ENCODE data around the gene PCBP3. TPM values are rescaled to one million over a fixed set of nuclear protein-coding genes. Genes with fewer than 3 reads are reported as not detected.

PCBP3 gene
- total and polyA plus RNA-seq, 2 of the 8 experiments (the other 6 are each of a cell fraction or from before 2014, with no cell fraction given) = 3.5 to 6.3 TPM

- Histone ChIP-seq H3K27ac (ENCODE audit: low read depth, low read length) (no peak overlapping the region), H3K23ac (ENCODE audit: insufficient read length) (no peak overlapping the region), H3K27me3 (replicated peaks in 1 of 4; ENCODE audit: control insufficient read depth in 3 of 4, extremely low read depth in 1 of 4, insufficient read depth in 3 of 4, low read length in 3 of 4) (no peaks in the 10 kb centered on the region), H3K9me3 (ENCODE audit: insufficient read depth in 2 of 2, low read depth in 1 of 2, low read length in 1 of 2) (no peaks in the 10 kb centered on the region), H2BK120ac (replicated peaks; ENCODE audit: low read depth, low read length) (no peak overlapping the region), H3K18ac (ENCODE audit: extremely low read depth, low read length) (no peak overlapping the region), H2BK5ac (ENCODE audit: low read depth, low read length) (no peak overlapping the region), H3K4ac (replicated peaks; ENCODE audit: insufficient read length, low read depth, low read length) (no peak overlapping the region), H4K91ac (replicated peaks; ENCODE audit: insufficient read length, low read length) (no peak overlapping the region), H4K8ac (ENCODE audit: extremely low read depth, insufficient read depth, low read length) (no peak overlapping the region), H2BK20ac (ENCODE audit: low read length) (no peak overlapping the region), H3K4me1 (replicated peaks in 1 of 4; ENCODE audit: control insufficient read depth in 3 of 4, insufficient read depth in 4 of 4, low read length in 3 of 4) (0 out of 7 replicates have a peak, but pooled peaks cover 0 to 2% (median 0%) of the 10 kb centered on the region in 4 experiments), H4K20me1 (replicated peaks in 1 of 2; ENCODE audit: control insufficient read depth in 1 of 2, insufficient read depth in 2 of 2, low read length in 2 of 2) (peaks cover 0 to 2% of the 10 kb centered on the region in 2 experiments), H3K79me1 (ENCODE audit: low read depth, low read length) (no peaks in the 10 kb centered on the region; the same call in 1 of the 2 replicates), H2AFZ (ENCODE audit: low read length) (no peak overlapping the region), H4K5ac (ENCODE audit: insufficient read length, low read depth, low read length) (no peak overlapping the region), H3K14ac (ENCODE audit: insufficient read length) (no peak overlapping the region), H3K79me2 (ENCODE audit: control insufficient read depth in 1 of 2, insufficient read depth in 2 of 2, low read length in 2 of 2) (no peaks in the 10 kb centered on the region), H3K9ac (replicated peaks in 1 of 4; ENCODE audit: extremely low read depth in 1 of 4, low read depth in 3 of 4, low read length in 3 of 4) (no peak overlapping the region), H3K23me2 (ENCODE audit: low read depth, low read length) (no peaks in the 10 kb centered on the region; the same call in 1 of the 2 replicates), H2AK5ac (ENCODE audit: low read depth, low read length) (0 out of 2 replicates have a peak overlapping the region, but pooled peaks have one; percentile 24), H3K4me3 (ENCODE audit: extremely low read depth in 1 of 4, insufficient read depth in 2 of 4, low read depth in 3 of 4, low read length in 4 of 4) (no peak overlapping the region), H3K36me3 (ENCODE audit: control insufficient read depth in 2 of 4, insufficient read depth in 4 of 4, low read length in 3 of 4) (no peaks in the 10 kb centered on the region), H2BK12ac (ENCODE audit: low read depth, low read length) (no peak overlapping the region), H3K4me2 (ENCODE audit: insufficient read depth in 1 of 2, low read depth in 2 of 2, low read length in 2 of 2) (no peak overlapping the region), H3K56ac (replicated peaks; ENCODE audit: insufficient read length, low read depth, low read length) (no peak overlapping the region), H2BK15ac (ENCODE audit: low read length) (no peak overlapping the region)
- WGBS, 2 experiments (ENCODE audit: extremely low coverage in 1 of 2, insufficient coverage in 1 of 2, insufficient read length in 1 of 2, insufficient replicate concordance in 2 of 2, low coverage in 1 of 2, low lambda C conversion rate in 2 of 2, missing lambda C conversion rate in 1 of 2) = 88% methylated on average over 13 of the region's 13 CpGs; no CpG with 5 or more reads in 1 of the 2 experiments
- no peak for FAIRE-seq
- no peak for DNase-seq (ENCODE audit: low read depth in 1 of 2, low spot score in 2 of 2)
- ChIA-PET CTCF (ENCODE audit: partially characterized antibody) (interaction anchor here (1.5 to 1.7 kb wide), 2 partner anchors 10 to 121 kb away, joined by 3 read pairs; no protein-coding TSS in a partner anchor), POLR2A (ENCODE audit: partially characterized antibody) (interaction anchor here (0.8 kb wide), 1 partner anchor 18 kb away, joined by 3 read pairs; no protein-coding TSS in a partner anchor)
- TF ChIP-seq POLR2AphosphoS5 (IDR thresholded peaks at IDR 0.05; ENCODE audit: low read depth, low read length) = no peak
- TF ChIP-seq CHD2 (IDR thresholded peaks at IDR 0.05; ENCODE audit: low read length) = no peak
- no peak for TF ChIP-seq CEBPB (IDR thresholded peaks at IDR 0.05; ENCODE audit: low read depth, low read length)
- no peak for TF ChIP-seq HDAC2 (IDR thresholded peaks at IDR 0.05; ENCODE audit: borderline replicate concordance in 1 of 2, low read depth in 2 of 2, low read length in 2 of 2)
- TF ChIP-seq NANOG (IDR thresholded peaks at IDR 0.05; ENCODE audit: insufficient read depth, low read depth, low read length, poor library complexity, severe bottlenecking) = no peak
- TF ChIP-seq KDM5A (IDR thresholded peaks at IDR 0.05; ENCODE audit: low read length) = no peak
- no peak for TF ChIP-seq PHF8 (conservative IDR thresholded peaks at IDR 0.05; ENCODE audit: low read depth, low read length)
- no peak for TF ChIP-seq NRF1 (IDR thresholded peaks at IDR 0.05; ENCODE audit: low read depth, low read length)
- TF ChIP-seq USF2 (IDR thresholded peaks at IDR 0.05; ENCODE audit: low read length) = no peak
- TF ChIP-seq TEAD4 (IDR thresholded peaks at IDR 0.05; ENCODE audit: low read depth, low read length) = no peak
Observed at GRCh38 chr21:45767071-45768006, 123.8 kb downstream of the PCBP3 start.
